HCT116 (cell line): ENCODE measurements around the gene FCSK. TPM values are rescaled to one million over a fixed set of nuclear protein-coding genes. Genes with fewer than 3 reads are reported as not detected.

ENCODE experiments used
- ATAC-seq: fragments of 200-7000 bp; cut with Tn5 transposase; 2 replicates; pipeline ENCODE4 v1.9.1; 2020; ENCODE audit warnings: mild to moderate bottlenecking, moderate library complexity
- BruUV-seq: library from RNA; stranded (reverse); fragments of 400-500 nt; replicated peaks from 2 replicates; lab custom pipeline; 2021; lab: Mats Ljungman, UMichigan
- CTCF ChIA-PET: fragments of 300-600 bp; sonication (Branson Sonifier 250); formaldehyde crosslinking; loops from one replicate; lab custom pipeline; 2021; ENCODE audit warnings: antibody characterized with exemption; lab: Charles Lee
- POLR2A ChIA-PET: fragments of 300-600, 350-600 bp; sonication (Branson Sonifier 250); formaldehyde crosslinking; loops from one replicate; lab custom pipeline; 2021; ENCODE audit warnings: antibody characterized with exemption; lab: Charles Lee
- RAD21 ChIA-PET, 2 experiments: fragments of 300-600 bp; sonication (Branson Sonifier 250); formaldehyde crosslinking; loops; one replicate each; lab custom pipeline; 2023; ENCODE audit warnings: low total read pairs in 2 of 2; ENCODE audit not compliant: uncharacterized antibody in 2 of 2, unreplicated experiment in 2 of 2, low non-redundant PET in 1 of 2; lab: Charles Lee
- DNase-seq: peaks from one replicate; pipeline ENCODE4 v3.0.0-alpha.2; 2010; ENCODE audit warnings: low read depth, low spot score
- H2AFZ ChIP-seq: fragments of 200-600 bp; shearing (Covaris generic), sonication (generic); 2 replicates; pipeline ENCODE4 v1.6.1; 2017; ENCODE audit warnings: low read depth, mixed run types, mixed read lengths, antibody characterized with exemption, low read length; ENCODE audit not compliant: poor library complexity, severe bottlenecking
- H3K27ac ChIP-seq: 2 replicates; pipeline ENCODE4 v1.5.1; 2012; ENCODE audit warnings: low read depth, low read length
- H3K27me3 ChIP-seq: fragments of 200-600 bp; sonication (generic); 2 replicates; pipeline ENCODE4 v1.6.1; 2016; ENCODE audit warnings: mixed run types, low read length, mixed read lengths; ENCODE audit not compliant: insufficient read depth
- H3K36me3 ChIP-seq, 2 experiments: fragments of 200-500 bp in 1 of 2; fragments of 200-600 bp in 1 of 2; sonication (Bioruptor generic) in 1 of 2; sonication (generic) in 1 of 2; 2 replicates each; pipeline versions ENCODE4 v1.5.1 to v1.6.1; 2014 to 2016; ENCODE audit warnings: low read length in 2 of 2, inconsistent platforms in 1 of 2, mixed read lengths in 1 of 2, mixed run types in 1 of 2; ENCODE audit not compliant: insufficient read depth in 2 of 2, control insufficient read depth in 1 of 2
- H3K4me1 ChIP-seq, 2 experiments: fragments of 200-600 bp in 1 of 2; sonication (generic) in 1 of 2; 2 replicates each; pipeline versions ENCODE4 v1.5.1 to v1.6.1; 2012 to 2017; ENCODE audit warnings: low read length in 2 of 2, inconsistent platforms in 1 of 2, mild to moderate bottlenecking in 1 of 2, mixed read lengths in 1 of 2, mixed run types in 1 of 2, moderate library complexity in 1 of 2; ENCODE audit not compliant: insufficient read depth in 2 of 2, control insufficient read depth in 1 of 2
- H3K4me2 ChIP-seq: fragments of 200-600 bp; sonication (generic); 2 replicates; pipeline ENCODE4 v1.6.1; 2017; ENCODE audit warnings: mixed run types, low read length, mixed read lengths
- H3K4me3 ChIP-seq, 2 experiments: fragments of 200-600 bp in 1 of 2; sonication (generic) in 1 of 2; replicated peaks in 1 of 2; 2 replicates each; pipeline ENCODE4 v1.5.1; 2011 to 2016; ENCODE audit warnings: low read length in 2 of 2, control low read depth in 1 of 2, low read depth in 1 of 2, mild to moderate bottlenecking in 1 of 2, mixed read lengths in 1 of 2, mixed run types in 1 of 2
- H3K79me2 ChIP-seq: fragments of 200-600 bp; sonication (generic); 2 replicates; pipeline ENCODE4 v1.6.1; 2017; ENCODE audit warnings: mild to moderate bottlenecking, mixed run types, low read length, moderate library complexity, mixed read lengths; ENCODE audit not compliant: insufficient read depth
- H3K9ac ChIP-seq: fragments of 200-600 bp; sonication (generic); 2 replicates; pipeline ENCODE4 v1.6.1; 2016; ENCODE audit warnings: low read length, mixed read lengths
- H3K9me2 ChIP-seq: fragments of 200-600 bp; sonication (generic), shearing (Covaris generic); 2 replicates; pipeline ENCODE4 v1.6.1; 2017; ENCODE audit warnings: mixed run types, mild to moderate bottlenecking, moderate library complexity; ENCODE audit not compliant: insufficient read depth
- H3K9me3 ChIP-seq, 2 experiments: fragments of 200-500 bp in 1 of 2; fragments of 200-600 bp in 1 of 2; sonication (Bioruptor generic) in 1 of 2; sonication (generic) in 1 of 2; 2 replicates each; pipeline ENCODE4 v1.6.1; 2014 to 2017; ENCODE audit warnings: low read length in 2 of 2, mixed read lengths in 2 of 2, inconsistent platforms in 1 of 2, low read depth in 1 of 2, mild to moderate bottlenecking in 1 of 2, mixed run types in 1 of 2, moderate library complexity in 1 of 2; ENCODE audit not compliant: control insufficient read depth in 1 of 2, insufficient read depth in 1 of 2
- H4K20me1 ChIP-seq: fragments of 200-600 bp; sonication (generic), shearing (Covaris generic); 2 replicates; pipeline ENCODE4 v1.6.1; 2017; ENCODE audit warnings: mixed run types, mild to moderate bottlenecking, moderate library complexity; ENCODE audit not compliant: insufficient read depth
- ATF3 ChIP-seq: IDR thresholded peaks from 2 replicates; pipeline ENCODE4 v1.6.1; 2012
- CEBPB ChIP-seq: IDR thresholded peaks from 2 replicates; pipeline ENCODE4 v1.6.1; 2012; ENCODE audit warnings: low read depth
- CTCF ChIP-seq, 3 experiments: fragments of 200-600 bp in 1 of 3; sonication (generic) in 1 of 3; IDR thresholded peaks in 2 of 3; conservative IDR thresholded peaks in 1 of 3; 2 replicates each; pipeline ENCODE4 v1.5.1; 2012 to 2017; ENCODE audit warnings: low read depth in 2 of 3, low read length in 2 of 3, antibody characterized with exemption in 1 of 3, borderline replicate concordance in 1 of 3, control low read depth in 1 of 3, mild to moderate bottlenecking in 1 of 3, mixed read lengths in 1 of 3, mixed run types in 1 of 3, moderate library complexity in 1 of 3; ENCODE audit not compliant: insufficient read depth in 1 of 3
- ELF1 ChIP-seq: IDR thresholded peaks from 2 replicates; pipeline ENCODE4 v1.6.1; 2012; ENCODE audit warnings: low read depth, borderline replicate concordance
- EZH2 ChIP-seq: fragments of 200-600 bp; sonication (generic); IDR thresholded peaks from 2 replicates; pipeline ENCODE4 v1.6.1; 2017; ENCODE audit warnings: antibody characterized with exemption, mixed run types
- FOSL1 ChIP-seq: IDR thresholded peaks from 2 replicates; pipeline ENCODE4 v1.6.1; 2012; ENCODE audit warnings: low read depth
- JUND ChIP-seq: IDR thresholded peaks from 2 replicates; pipeline ENCODE4 v1.6.1; 2012
- POLR2AphosphoS5 ChIP-seq: IDR thresholded peaks from 2 replicates; pipeline ENCODE4 v1.6.1; 2011; ENCODE audit warnings: mild to moderate bottlenecking, low read depth, low read length, moderate library complexity
- RAD21 ChIP-seq: IDR thresholded peaks from 2 replicates; pipeline ENCODE4 v1.6.1; 2012; ENCODE audit warnings: low read depth, mild to moderate bottlenecking
- REST ChIP-seq: IDR thresholded peaks from 2 replicates; pipeline ENCODE4 v1.6.1; 2012; ENCODE audit warnings: low read depth
- TCF7L2 ChIP-seq: IDR thresholded peaks from 2 replicates; pipeline ENCODE4 v1.7.0; 2011; ENCODE audit warnings: borderline replicate concordance, inconsistent platforms; ENCODE audit not compliant: insufficient read depth, insufficient read length; ENCODE audit errors: extremely low read depth
- YY1 ChIP-seq: IDR thresholded peaks from 2 replicates; pipeline ENCODE4 v1.6.1; 2011; ENCODE audit warnings: low read length, low read depth, moderate library complexity, mild to moderate bottlenecking; ENCODE audit not compliant: insufficient replicate concordance; ENCODE audit errors: extremely low read depth
- intact Hi-C: fragments of 100-400 bp; cut with micrococcal nuclease; formaldehyde crosslinking; loops from 2 replicates; pipeline ENCODE4 v1.10.0; 2022
- total RNA-seq: library from RNA; stranded (reverse); gene quantifications from one replicate; pipeline ENCODE4 v1.2.1, GENCODE V29; 2021; ENCODE audit not compliant: unreplicated experiment

The FCSK gene
- total RNA-seq, 1 experiment from 2014 or later, result 17.1 TPM

GRCh38 chr16:70473446-70474319 lies 19.3 kb downstream of the FCSK start:
- no peaks in the 10 kb centered on the region for H3K79me2 ChIP-seq
- DNase-seq (no peak), ATAC-seq (no peak)
- H3K36me3 ChIP-seq, result no peaks in the 10 kb centered on the region
- H3K4me2 ChIP-seq, result no peak overlapping the region
- CTCF ChIA-PET, result no interaction called here
- TF ChIP-seq JUND (no peak), CEBPB (no peak), ATF3 (no peak), POLR2AphosphoS5 (no peak), FOSL1 (no peak), ELF1 (no peak), EZH2 (no peak), RAD21 (no peak)
- intact Hi-C loops, result loop anchor here (5.0 kb wide), 1 partner anchor 101 kb away; no protein-coding TSS in a partner anchor
- peaks cover 23 to 29% of the 10 kb centered on the region in 2 experiments for H3K4me1 ChIP-seq
- H3K27me3 ChIP-seq, result no peaks in the 10 kb centered on the region
- no peaks in the 10 kb centered on the region for H4K20me1 ChIP-seq
- H3K9me2 ChIP-seq, result no peaks in the 10 kb centered on the region
- POLR2A ChIA-PET, result no interaction called here
- no peak overlapping the region for H2AFZ ChIP-seq
- no peak overlapping the region for H3K4me3 ChIP-seq
- no peak overlapping the region for H3K9ac ChIP-seq
- H3K9me3 ChIP-seq, result no peaks in the 10 kb centered on the region
- RAD21 ChIA-PET, result no interaction called here
- BruUV-seq, result no TSS peak
- no peak overlapping the region; the same call in 1 of the 2 replicates for H3K27ac ChIP-seq

- CTCF ChIA-PET, result no interaction called here
- no peaks in the 10 kb centered on the region for H3K36me3 ChIP-seq
- H3K4me1 ChIP-seq, result peaks cover 23 to 29% of the 10 kb centered on the region in 2 experiments
- no TSS peak for BruUV-seq
- RAD21 ChIA-PET, result no interaction called here
- H3K4me3 ChIP-seq, result no peak overlapping the region
- intact Hi-C loops, result loop anchor here (5.0 kb wide), 1 partner anchor 102 kb away; no protein-coding TSS in a partner anchor
- no peaks in the 10 kb centered on the region for H3K79me2 ChIP-seq
- peak overlapping the region; percentile 63 for H3K27ac ChIP-seq
- ATAC-seq (no peak), DNase-seq (no peak)
- no peaks in the 10 kb centered on the region for H3K27me3 ChIP-seq
- H4K20me1 ChIP-seq, result no peaks in the 10 kb centered on the region
- H2AFZ ChIP-seq, result no peak overlapping the region
- H3K4me2 ChIP-seq, result no peak overlapping the region
- H3K9ac ChIP-seq, result no peak overlapping the region
- H3K9me3 ChIP-seq, result no peaks in the 10 kb centered on the region
- POLR2A ChIA-PET, result no interaction called here
- H3K9me2 ChIP-seq, result no peaks in the 10 kb centered on the region
- TF ChIP-seq CTCF (IDR thresholded peaks at IDR 0.05 in 2 of 3, conservative IDR thresholded peaks at IDR 0.05 in 1 of 3; ENCODE audit: borderline replicate concordance in 1 of 3, insufficient read depth in 1 of 3, low read depth in 2 of 3, low read length in 2 of 3) (no peak), TCF7L2 (no peak), REST (no peak), POLR2AphosphoS5 (no peak), YY1 (no peak)
Measured at GRCh38 chr16:70474320-70475053, 20.1 kb downstream of the FCSK start.
